ENCODE results near the gene NELFE. TPM values are rescaled to one million over a fixed set of nuclear protein-coding genes. Genes with fewer than 3 reads are reported as not detected.

The NELFE gene
- total and polyA plus RNA-seq, 5 donors: 45.8 to 53.1 (median 50.4) TPM

DNA sequence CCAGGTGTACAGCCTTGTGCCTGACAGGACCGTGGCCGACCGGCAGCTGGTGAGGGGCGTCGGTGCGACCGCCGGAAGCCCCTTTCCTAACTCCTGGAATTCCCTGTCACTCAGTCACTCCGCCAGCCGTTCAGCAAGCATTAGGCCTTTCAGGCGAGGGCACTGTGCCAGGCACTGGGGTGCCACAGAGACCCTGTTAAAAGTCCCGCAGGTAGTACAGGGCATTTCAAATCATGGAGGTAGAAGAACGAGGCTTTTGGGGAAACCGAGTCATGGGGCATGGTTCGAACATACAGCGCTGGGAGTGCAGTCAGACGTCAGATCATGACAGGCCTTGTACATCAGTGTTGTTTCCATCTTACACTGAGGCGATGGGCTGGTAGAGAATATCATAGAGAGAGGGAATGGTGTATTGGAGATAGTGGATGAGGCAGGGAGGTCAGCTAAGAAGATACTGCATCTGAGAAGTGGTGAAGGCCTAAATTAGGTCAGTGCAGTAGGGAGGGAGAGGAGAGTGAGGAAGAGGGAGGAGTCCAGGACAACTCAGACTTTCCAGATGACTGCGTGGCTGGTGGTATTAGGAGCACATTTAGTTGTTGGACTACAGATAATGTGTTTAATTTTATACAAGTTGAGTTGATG lies 14.1 kb upstream of the NELFE start:
- Histone ChIP-seq H3K27me3 (ENCODE audit: control insufficient read depth, insufficient read depth) (no peaks in the 10 kb centered on the region), H3K4me3 (ENCODE audit: low read length) (peak overlapping the region; percentile 71), H3K9me3 (ENCODE audit: control insufficient read depth, low read length) (no peaks in the 10 kb centered on the region), H3K27ac (ENCODE audit: low read length) (peak overlapping the region; percentile 90), H3K4me1 (ENCODE audit: control insufficient read depth, insufficient read depth, low read length) (peaks cover 4% of the 10 kb centered on the region)
- WGBS: 6% methylated on average over 19 of the region's 19 CpGs
- ATAC-seq (peak in 1 of 2 donors; percentile 24), DNase-seq (no peak)
- intact Hi-C loops (cut with DNase I): loop anchor here in 1 of 4 donors (10.0 kb wide), 1 partner anchor 1002 kb away; no protein-coding TSS in a partner anchor

DNA sequence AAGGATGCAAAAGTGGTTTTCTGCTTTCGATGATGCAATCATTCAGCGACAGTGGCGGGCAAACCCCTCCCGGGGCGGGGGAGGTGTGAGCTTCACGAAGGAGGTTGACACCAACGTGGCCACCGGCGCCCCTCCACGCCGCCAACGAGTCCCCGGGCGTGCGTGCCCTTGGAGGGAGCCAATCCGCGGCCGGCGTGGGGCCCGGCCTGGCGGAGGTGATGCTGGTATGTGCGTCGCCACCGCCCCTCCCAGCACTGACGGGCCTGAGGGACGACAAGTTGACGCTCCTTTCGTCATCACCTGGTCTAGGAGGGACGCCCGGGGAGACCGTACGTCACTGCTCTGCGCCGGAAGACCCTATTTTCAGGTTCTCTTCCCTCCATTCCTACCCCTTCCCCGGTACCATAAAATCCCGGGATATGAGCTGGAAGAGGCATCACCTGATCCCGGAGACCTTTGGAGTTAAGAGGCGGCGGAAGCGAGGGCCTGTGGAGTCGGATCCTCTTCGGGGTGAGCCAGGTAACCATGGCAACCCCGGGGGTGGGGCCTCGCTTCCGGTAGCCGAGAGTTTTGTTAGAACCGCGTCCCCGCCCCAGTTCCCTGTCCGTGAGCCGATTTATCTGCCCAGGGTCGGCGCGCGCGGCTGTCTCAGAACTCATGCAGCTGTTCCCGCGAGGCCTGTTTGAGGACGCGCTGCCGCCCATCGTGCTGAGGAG lies 13.4 kb upstream of the NELFE start, which contains the start of gene DXO:
TSS of gene DXO (minus strand) at position 146 of the 716 bp plus-strand sequence. CDS start 463 bp downstream, outside the sequence.
- Histone ChIP-seq H3K9me3 (ENCODE audit: control insufficient read depth, low read length) (no peaks in the 10 kb centered on the region), H3K4me3 (ENCODE audit: low read length) (peak within 1 kb of the TSS; percentile 71), H3K27me3 (ENCODE audit: control insufficient read depth, insufficient read depth) (no peaks in the 10 kb centered on the region), H3K27ac (ENCODE audit: low read length) (peak within 1 kb of the TSS; percentile 90), H3K4me1 (ENCODE audit: control insufficient read depth, insufficient read depth, low read length) (peaks cover 4% of the 10 kb centered on the region)
- intact Hi-C loops (cut with DNase I): loop anchor here in 1 of 4 donors (10.0 kb wide), 1 partner anchor 1003 kb away; no protein-coding TSS in a partner anchor
- peak; percentile 94 to 96 for ATAC-seq
- WGBS: under 1% methylated on average over 62 of the region's 62 CpGs
- peak; percentile 97 to 99 (median 97) for DNase-seq

GRCh38 chr6:31971279-31971992 lies 12.7 kb upstream of the NELFE start:
- DNase-seq (peak in 1 of 3 donors; percentile 63), ATAC-seq (peak in 1 of 2 donors; percentile 2)
- Histone ChIP-seq H3K4me1 (ENCODE audit: control insufficient read depth, insufficient read depth, low read length) (peaks cover 4% of the 10 kb centered on the region), H3K4me3 (ENCODE audit: low read length) (peak overlapping the region; percentile 71), H3K27me3 (ENCODE audit: control insufficient read depth, insufficient read depth) (no peaks in the 10 kb centered on the region), H3K9me3 (ENCODE audit: control insufficient read depth, low read length) (no peaks in the 10 kb centered on the region), H3K27ac (ENCODE audit: low read length) (peak overlapping the region; percentile 90)
- 25% methylated on average over 29 of the region's 29 CpGs for WGBS
- intact Hi-C loops (cut with DNase I): loop anchor here in 1 of 4 donors (10.0 kb wide), 1 partner anchor 1003 kb away; no protein-coding TSS in a partner anchor

DNA sequence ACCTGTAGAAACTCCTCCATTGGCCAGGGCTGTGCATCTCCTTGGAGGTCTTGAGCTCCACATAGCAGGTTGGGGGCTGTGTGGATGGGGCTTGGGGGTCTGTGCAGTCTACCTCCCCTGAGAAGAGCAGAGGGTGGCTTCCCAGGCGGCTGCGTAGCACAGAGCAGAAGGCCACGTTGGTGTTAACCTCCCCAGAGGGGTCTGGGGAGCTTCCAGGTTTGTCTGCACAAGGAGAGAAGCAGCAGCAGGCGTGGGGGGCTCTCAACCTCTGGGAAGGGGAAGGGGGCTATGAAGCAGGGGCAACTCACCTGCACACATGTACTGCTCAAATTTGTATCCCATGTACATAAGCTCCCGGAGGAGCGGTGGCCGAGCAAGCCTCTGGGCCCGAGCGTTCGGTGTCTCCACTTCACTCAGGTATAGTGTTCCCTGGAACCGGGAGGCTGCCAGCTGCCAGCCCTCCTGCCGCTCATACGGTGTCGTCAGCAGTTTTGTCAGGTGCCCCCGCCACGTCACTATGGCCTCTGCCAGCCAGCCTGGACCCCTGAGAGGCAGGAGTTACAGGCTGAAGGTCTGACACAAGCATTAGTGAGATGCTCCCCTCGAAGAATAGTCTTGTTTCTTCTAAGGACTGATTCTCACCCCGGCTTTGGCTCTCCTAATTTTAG lies 12.0 kb upstream of the NELFE start:
- intact Hi-C loops (cut with DNase I): loop anchor here in 1 of 4 donors (10.0 kb wide), 1 partner anchor 1004 kb away; no protein-coding TSS in a partner anchor
- peak in 2 of 3 donors; percentile 64 to 69 for DNase-seq
- 78% methylated on average over 18 of the region's 18 CpGs for WGBS
- ATAC-seq: no peak
- Histone ChIP-seq H3K9me3 (ENCODE audit: control insufficient read depth, low read length) (no peaks in the 10 kb centered on the region), H3K27me3 (ENCODE audit: control insufficient read depth, insufficient read depth) (no peaks in the 10 kb centered on the region), H3K27ac (ENCODE audit: low read length) (peak overlapping the region; percentile 90), H3K4me1 (ENCODE audit: control insufficient read depth, insufficient read depth, low read length) (peaks cover 4% of the 10 kb centered on the region), H3K4me3 (ENCODE audit: low read length) (peak overlapping the region; percentile 71)

DNA sequence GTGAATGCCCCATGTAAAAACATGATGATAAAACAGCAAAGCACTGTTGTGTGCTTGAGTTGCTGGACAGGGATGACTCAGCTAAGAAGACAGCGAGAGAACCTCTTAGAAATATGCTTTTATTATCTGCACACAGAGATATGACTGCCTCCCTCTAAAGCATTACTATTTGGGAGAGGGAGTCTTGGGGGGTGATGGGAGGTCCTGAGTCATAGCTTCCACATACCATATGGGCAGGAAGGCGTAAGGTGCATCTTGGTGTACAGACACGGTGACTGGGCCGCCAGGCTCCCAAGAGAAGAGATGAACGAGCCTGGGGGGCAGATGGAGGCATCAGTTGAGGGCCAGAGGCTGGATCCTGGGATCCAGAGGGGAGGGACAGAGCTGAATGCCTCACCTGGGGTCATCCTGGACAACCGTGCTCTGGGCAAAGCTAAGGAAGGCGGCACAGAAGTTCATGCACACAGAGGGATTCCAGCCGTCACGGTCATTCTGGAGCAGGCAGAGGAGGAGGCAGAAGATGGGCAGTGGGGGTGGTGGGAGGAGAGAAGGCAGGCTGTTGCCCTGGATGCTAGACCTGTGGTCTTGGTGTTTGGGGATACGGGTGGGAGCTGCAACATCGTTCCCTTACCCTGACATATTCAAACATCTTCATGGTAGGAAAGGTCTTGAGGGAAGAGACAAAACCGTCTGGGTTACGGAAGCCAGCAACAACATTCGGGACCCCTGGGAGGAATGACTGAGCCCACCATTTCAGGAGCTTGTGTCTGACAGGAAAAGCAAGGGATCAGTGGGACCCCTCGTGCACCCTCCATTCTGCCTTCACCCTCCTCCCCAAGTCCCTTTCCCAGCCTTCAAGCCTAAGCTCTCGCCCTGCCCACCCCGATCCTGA lies 11.2 kb upstream of the NELFE start:
- peaks cover 4% of the 10 kb centered on the region for H3K4me1 ChIP-seq (ENCODE audit: control insufficient read depth, insufficient read depth, low read length)
- H3K27ac ChIP-seq (ENCODE audit: low read length): no peak overlapping the region
- 67% methylated on average over 17 of the region's 17 CpGs for WGBS
- intact Hi-C loops (cut with DNase I): loop anchor here in 1 of 4 donors (10.0 kb wide), 1 partner anchor 1005 kb away; no protein-coding TSS in a partner anchor
- no peak for DNase-seq
- ATAC-seq: no peak
- no peak overlapping the region for H3K4me3 ChIP-seq (ENCODE audit: low read length)
- H3K9me3 ChIP-seq (ENCODE audit: control insufficient read depth, low read length): no peaks in the 10 kb centered on the region
- no peaks in the 10 kb centered on the region for H3K27me3 ChIP-seq (ENCODE audit: control insufficient read depth, insufficient read depth)

- 86% methylated on average over 23 of the region's 23 CpGs for WGBS
- DNase-seq (peak in 1 of 3 donors; percentile 45), ATAC-seq (no peak)
- Histone ChIP-seq H3K27me3 (ENCODE audit: control insufficient read depth, insufficient read depth) (no peaks in the 10 kb centered on the region), H3K27ac (ENCODE audit: low read length) (no peak overlapping the region), H3K4me3 (ENCODE audit: low read length) (no peak overlapping the region), H3K9me3 (ENCODE audit: control insufficient read depth, low read length) (no peaks in the 10 kb centered on the region), H3K4me1 (ENCODE audit: control insufficient read depth, insufficient read depth, low read length) (peaks cover 4% of the 10 kb centered on the region)
- intact Hi-C loops (cut with DNase I): no loop called here
These were observed 10.3 kb upstream of the NELFE start for GRCh38 chr6:31968791-31969711.

GRCh38 chr6:31968326-31968725 lies 9.6 kb upstream of the NELFE start:
- WGBS: 80% methylated on average over 11 of the region's 11 CpGs
- no peaks in the 10 kb centered on the region for H3K27me3 ChIP-seq (ENCODE audit: control insufficient read depth, insufficient read depth)
- H3K9me3 ChIP-seq (ENCODE audit: control insufficient read depth, low read length): no peaks in the 10 kb centered on the region
- intact Hi-C loops (cut with DNase I): no loop called here
- DNase-seq (no peak), ATAC-seq (no peak)
- peaks cover 4% of the 10 kb centered on the region for H3K4me1 ChIP-seq (ENCODE audit: control insufficient read depth, insufficient read depth, low read length)
- H3K4me3 ChIP-seq (ENCODE audit: low read length): no peak overlapping the region
- H3K27ac ChIP-seq (ENCODE audit: low read length): no peak overlapping the region

GRCh38 chr6:31967926-31968320 lies 9.2 kb upstream of the NELFE start:
- intact Hi-C loops (cut with DNase I): no loop called here
- peak in 1 of 3 donors; percentile 26 for DNase-seq
- Histone ChIP-seq H3K27me3 (ENCODE audit: control insufficient read depth, insufficient read depth) (no peaks in the 10 kb centered on the region), H3K4me3 (ENCODE audit: low read length) (no peak overlapping the region), H3K4me1 (ENCODE audit: control insufficient read depth, insufficient read depth, low read length) (peaks cover 4% of the 10 kb centered on the region), H3K9me3 (ENCODE audit: control insufficient read depth, low read length) (no peaks in the 10 kb centered on the region), H3K27ac (ENCODE audit: low read length) (no peak overlapping the region)
- no peak for ATAC-seq
- WGBS: 79% methylated on average over 3 of the region's 3 CpGs

All from right cardiac atrium (tissue), 5 donors.